ENCODE data around the gene CEP83. TPM values are rescaled to one million over a fixed set of nuclear protein-coding genes. Genes with fewer than 3 reads are reported as not detected.
"Not testable (repeated sequence)": the region's sequence is repeated elsewhere in the genome, so short reads cannot be mapped to it uniquely, and the experiment has no call there.

CEP83 gene
- total RNA-seq, 3 donors from 2014 or later, result 13.3 to 30.0 (median 23.3) TPM

DNA sequence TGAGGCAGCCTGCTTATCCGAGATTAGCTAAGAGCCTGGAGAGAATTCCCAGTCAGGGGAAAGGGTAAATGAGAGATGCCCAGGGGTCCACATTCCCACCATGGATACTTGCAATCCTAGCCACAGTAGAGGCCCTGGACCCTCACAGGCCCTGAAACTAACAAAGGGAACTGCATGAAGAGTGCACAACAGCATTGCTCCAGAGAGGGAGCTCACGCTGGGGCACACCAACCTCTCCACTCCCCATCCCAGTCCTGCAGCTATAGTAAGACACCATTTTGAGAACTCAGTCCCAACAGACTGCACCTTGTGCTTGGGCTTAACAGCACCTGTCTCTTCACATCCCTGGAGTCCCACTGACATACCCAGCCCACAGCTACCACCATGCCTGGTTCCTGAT is 30.5 kb downstream of the CEP83 start:
- no peak for TF ChIP-seq POLR2A (IDR thresholded peaks at IDR 0.05)
- TF ChIP-seq, protein P1, sequence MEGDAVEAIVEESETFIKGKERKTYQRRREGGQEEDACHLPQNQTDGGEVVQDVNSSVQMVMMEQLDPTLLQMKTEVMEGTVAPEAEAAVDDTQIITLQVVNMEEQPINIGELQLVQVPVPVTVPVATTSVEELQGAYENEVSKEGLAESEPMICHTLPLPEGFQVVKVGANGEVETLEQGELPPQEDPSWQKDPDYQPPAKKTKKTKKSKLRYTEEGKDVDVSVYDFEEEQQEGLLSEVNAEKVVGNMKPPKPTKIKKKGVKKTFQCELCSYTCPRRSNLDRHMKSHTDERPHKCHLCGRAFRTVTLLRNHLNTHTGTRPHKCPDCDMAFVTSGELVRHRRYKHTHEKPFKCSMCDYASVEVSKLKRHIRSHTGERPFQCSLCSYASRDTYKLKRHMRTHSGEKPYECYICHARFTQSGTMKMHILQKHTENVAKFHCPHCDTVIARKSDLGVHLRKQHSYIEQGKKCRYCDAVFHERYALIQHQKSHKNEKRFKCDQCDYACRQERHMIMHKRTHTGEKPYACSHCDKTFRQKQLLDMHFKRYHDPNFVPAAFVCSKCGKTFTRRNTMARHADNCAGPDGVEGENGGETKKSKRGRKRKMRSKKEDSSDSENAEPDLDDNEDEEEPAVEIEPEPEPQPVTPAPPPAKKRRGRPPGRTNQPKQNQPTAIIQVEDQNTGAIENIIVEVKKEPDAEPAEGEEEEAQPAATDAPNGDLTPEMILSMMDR (IDR thresholded peaks at IDR 0.05), result no peak
- no peak for TF ChIP-seq POLR2AphosphoS5 (IDR thresholded peaks at IDR 0.05)
- Histone ChIP-seq H3K27me3 (no peaks in the 10 kb centered on the region), H3K9me3 (peaks cover 10 to 14% of the 10 kb centered on the region in 2 donors), H3K4me1 (no peaks in the 10 kb centered on the region), H3K36me3 (no peaks in the 10 kb centered on the region), H3K4me3 (no peak overlapping the region), H3K27ac (no peak overlapping the region)
- DNase-seq (ENCODE audit: low spot score in 2 of 2), result no peak
- intact Hi-C loops (cut with DNase I; ENCODE audit: low total_unique reads), result no loop called here

- TF ChIP-seq POLR2AphosphoS5 (IDR thresholded peaks at IDR 0.05), result peak in 1 of 3 donors; percentile 46
- no peak for TF ChIP-seq POLR2A (IDR thresholded peaks at IDR 0.05)
- TF ChIP-seq, protein P1 (IDR thresholded peaks at IDR 0.05), result no peak
- Histone ChIP-seq H3K27ac (peak overlapping the region in 1 of 2 donors; percentile 40), H3K9me3 (peaks cover 13 to 16% of the 10 kb centered on the region in 2 donors), H3K4me3 (peak overlapping the region in 1 of 3 donors; percentile 10), H3K4me1 (no peaks in the 10 kb centered on the region), H3K36me3 (no peaks in the 10 kb centered on the region), H3K27me3 (no peaks in the 10 kb centered on the region)
- no peak for DNase-seq (ENCODE audit: low spot score in 2 of 2)
- intact Hi-C loops (cut with DNase I; ENCODE audit: low total_unique reads), result no loop called here
These were observed 31.9 kb downstream of the CEP83 start for GRCh38 chr12:94427501-94428381.

- H3K9me3 ChIP-seq, result peaks cover 26 to 31% of the 10 kb centered on the region in 2 donors
- intact Hi-C loops (cut with DNase I; ENCODE audit: low total_unique reads), result no loop called here
- no peaks in the 10 kb centered on the region for H3K27me3 ChIP-seq
- H3K4me1 ChIP-seq, result no peaks in the 10 kb centered on the region
- H3K4me3 ChIP-seq, result no peak overlapping the region
- no peaks in the 10 kb centered on the region for H3K36me3 ChIP-seq
- no peak for DNase-seq (ENCODE audit: low spot score in 2 of 2)
- H3K27ac ChIP-seq, result no peak overlapping the region
- TF ChIP-seq POLR2A (IDR thresholded peaks at IDR 0.05) (no peak), POLR2AphosphoS5 (IDR thresholded peaks at IDR 0.05) (no peak)
- TF ChIP-seq, protein P1 (IDR thresholded peaks at IDR 0.05), result no peak
These were observed 33.6 kb downstream of the CEP83 start for GRCh38 chr12:94426049-94426448.

GRCh38 chr12:94424830-94425229 is 34.8 kb downstream of the CEP83 start:
- H3K27ac ChIP-seq; H3K4me1 ChIP-seq; DNase-seq (ENCODE audit: low spot score in 2 of 2); intact Hi-C loops (cut with DNase I; ENCODE audit: low total_unique reads); H3K36me3 ChIP-seq; H3K27me3 ChIP-seq: not testable (repeated sequence)
- Histone ChIP-seq H3K4me3 (peak overlapping the region in 1 of 3 donors; percentile 22), H3K9me3 (peaks cover 19 to 22% of the 10 kb centered on the region in 2 donors)

GRCh38 chr12:94421868-94422740 is 37.6 kb downstream of the CEP83 start:
- intact Hi-C loops (cut with DNase I; ENCODE audit: low total_unique reads), result no loop called here
- no peak for DNase-seq (ENCODE audit: low spot score in 2 of 2)
- no peaks in the 10 kb centered on the region for H3K36me3 ChIP-seq

More at GRCh38 chr12:94421868-94422740, 37.6 kb downstream of the CEP83 start:
- Histone ChIP-seq H3K4me1 (no peaks in the 10 kb centered on the region), H3K27ac (no peak overlapping the region), H3K27me3 (no peaks in the 10 kb centered on the region), H3K9me3 (peaks cover 22% of the 10 kb centered on the region in 2 donors), H3K4me3 (no peak overlapping the region)
- no peak for TF ChIP-seq POLR2AphosphoS5 (IDR thresholded peaks at IDR 0.05)
